KOPT-K1 (cell line): Measurements from ENCODE around the gene WDR83.

ENCODE experiments used
- H3K27ac ChIP-seq: fragments of 200-600 bp; sonication (generic); 2 replicates; pipeline ENCODE4 v1.5.1; 2016; ENCODE audit warnings: antibody characterized with exemption, mild to moderate bottlenecking, low read depth, low read length; ENCODE audit not compliant: poor library complexity, severe bottlenecking
- H3K36me3 ChIP-seq: fragments of 200-600 bp; sonication (generic); 2 replicates; pipeline ENCODE4 v1.5.1; 2017; ENCODE audit warnings: antibody characterized with exemption, mild to moderate bottlenecking, low read length, moderate library complexity; ENCODE audit not compliant: insufficient read depth
- H3K9me3 ChIP-seq: fragments of 200-600 bp; sonication (generic); 2 replicates; pipeline ENCODE4 v1.5.1; 2017; ENCODE audit warnings: antibody characterized with exemption, low read length, mild to moderate bottlenecking; ENCODE audit not compliant: insufficient read depth, poor library complexity, severe bottlenecking

Gene WDR83

GRCh38 chr19:12646551-12646950 is 20.1 kb upstream of the WDR83 start:
- Histone ChIP-seq H3K36me3 (no peaks in the 10 kb centered on the region), H3K27ac (no peak overlapping the region), H3K9me3 (no peaks in the 10 kb centered on the region)

GRCh38 chr19:12647047-12647446 is 19.6 kb upstream of the WDR83 start:
- H3K27ac ChIP-seq: no peak overlapping the region
- H3K36me3 ChIP-seq: 0 out of 2 replicates have a peak, but pooled peaks cover 2% of the 10 kb centered on the region
- H3K9me3 ChIP-seq: no peaks in the 10 kb centered on the region

GRCh38 chr19:12647490-12648071 is 19.0 kb upstream of the WDR83 start:
- H3K9me3 ChIP-seq: no peaks in the 10 kb centered on the region
- 0 out of 2 replicates have a peak, but pooled peaks cover 5% of the 10 kb centered on the region for H3K36me3 ChIP-seq
- no peak overlapping the region for H3K27ac ChIP-seq

GRCh38 chr19:12648088-12648487 is 18.5 kb upstream of the WDR83 start:
- 0 out of 2 replicates have a peak, but pooled peaks cover 5% of the 10 kb centered on the region for H3K36me3 ChIP-seq
- no peaks in the 10 kb centered on the region for H3K9me3 ChIP-seq
- no peak overlapping the region for H3K27ac ChIP-seq

- Histone ChIP-seq H3K27ac (no peak overlapping the region), H3K36me3 (peaks cover 9% of the 10 kb centered on the region; the same call in 1 of the 2 replicates)
These were observed 16.7 kb upstream of the WDR83 start for GRCh38 chr19:12649941-12650340.

GRCh38 chr19:12652219-12652618 is 14.4 kb upstream of the WDR83 start:
- peaks cover 31% of the 10 kb centered on the region; the same call in 1 of the 2 replicates for H3K36me3 ChIP-seq
- H3K27ac ChIP-seq: no peak overlapping the region
- no peaks in the 10 kb centered on the region for H3K9me3 ChIP-seq

More at GRCh38 chr19:12649941-12650340, 16.7 kb upstream of the WDR83 start:
- H3K9me3 ChIP-seq: no peaks in the 10 kb centered on the region

GRCh38 chr19:12655546-12655945 is 11.1 kb upstream of the WDR83 start:
- Histone ChIP-seq H3K36me3 (peaks cover 42% of the 10 kb centered on the region; the same call in 1 of the 2 replicates), H3K9me3 (no peaks in the 10 kb centered on the region), H3K27ac (no peak overlapping the region)

GRCh38 chr19:12656899-12657571 is 9.6 kb upstream of the WDR83 start:
- Histone ChIP-seq H3K9me3 (no peaks in the 10 kb centered on the region), H3K27ac (no peak overlapping the region), H3K36me3 (peaks cover 55% of the 10 kb centered on the region)

GRCh38 chr19:12657966-12658365 is 8.6 kb upstream of the WDR83 start:
- H3K9me3 ChIP-seq: no peaks in the 10 kb centered on the region
- H3K36me3 ChIP-seq: peaks cover 60% of the 10 kb centered on the region
- H3K27ac ChIP-seq: no peak overlapping the region

GRCh38 chr19:12660980-12661379 is 5.6 kb upstream of the WDR83 start:
- Histone ChIP-seq H3K36me3 (peaks cover 65% of the 10 kb centered on the region), H3K27ac (no peak overlapping the region), H3K9me3 (no peaks in the 10 kb centered on the region)

GRCh38 chr19:12664406-12665280 is 2.0 kb upstream of the WDR83 start:
- Histone ChIP-seq H3K9me3 (no peaks in the 10 kb centered on the region), H3K27ac (no peak overlapping the region), H3K36me3 (peaks cover 51% of the 10 kb centered on the region)

GRCh38 chr19:12665281-12665573 is 1.4 kb upstream of the WDR83 start:
- H3K27ac ChIP-seq: no peak overlapping the region

GRCh38 chr19:12665671-12666264 is 839 bp upstream of the WDR83 start:
- H3K36me3 ChIP-seq: peaks cover 45% of the 10 kb centered on the region
- no peaks in the 10 kb centered on the region for H3K9me3 ChIP-seq
- H3K27ac ChIP-seq: peak overlapping the region; percentile 60

More at GRCh38 chr19:12665281-12665573, 1.4 kb upstream of the WDR83 start:
- Histone ChIP-seq H3K9me3 (no peaks in the 10 kb centered on the region), H3K36me3 (peaks cover 45% of the 10 kb centered on the region)

- Histone ChIP-seq H3K9me3 (no peaks in the 10 kb centered on the region), H3K36me3 (peaks cover 40% of the 10 kb centered on the region), H3K27ac (no peak overlapping the region)
These were observed 1.2 kb downstream of the WDR83 start for GRCh38 chr19:12667731-12668302.

- Histone ChIP-seq H3K27ac (peak overlapping the region; percentile 81), H3K9me3 (no peaks in the 10 kb centered on the region), H3K36me3 (peaks cover 40% of the 10 kb centered on the region)
These were observed 1.7 kb downstream of the WDR83 start for GRCh38 chr19:12668346-12668745.
